ENCODE results near the gene FCHSD2.

- TF ChIP-seq CTCF (IDR thresholded peaks at IDR 0.05): no peak
- no peak for TF ChIP-seq EZH2 (IDR thresholded peaks at IDR 0.05)
Measured at GRCh38 chr11:73004088-73004487, 138.0 kb downstream of the FCHSD2 start.
